AG09319 (cell line): ENCODE results near the gene TBC1D5.

Experiments
- DNase-seq: peaks from one replicate; pipeline ENCODE4 v3.0.0-alpha.2; 2010; ENCODE audit warnings: low read depth; ENCODE audit errors: extremely low read depth
- CTCF ChIP-seq: IDR thresholded peaks from 2 replicates; pipeline ENCODE4 v1.5.1; 2011; ENCODE audit warnings: low read depth, mild to moderate bottlenecking, inconsistent platforms, low read length, moderate library complexity

Gene TBC1D5

DNA sequence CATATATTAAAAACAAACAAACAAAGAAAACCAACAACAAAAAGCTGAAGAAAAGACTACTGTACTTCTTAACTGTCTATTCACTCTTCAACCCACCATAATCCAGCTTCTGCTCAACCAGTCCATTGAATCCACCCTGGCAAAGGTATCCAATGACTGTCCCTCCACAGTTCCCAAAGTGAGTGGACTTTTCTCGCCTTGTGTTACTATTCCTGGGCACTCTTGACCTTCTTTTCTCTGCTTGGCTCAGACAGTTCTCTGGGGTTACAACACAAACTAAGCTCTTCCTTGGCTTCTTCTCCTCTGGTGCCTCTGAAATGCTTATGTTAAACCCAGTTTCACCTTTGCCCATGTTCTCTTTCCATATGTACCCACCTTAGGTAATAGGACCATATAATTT is 437.5 kb downstream of the TBC1D5 start:
- TF ChIP-seq CTCF: no peak

DNA sequence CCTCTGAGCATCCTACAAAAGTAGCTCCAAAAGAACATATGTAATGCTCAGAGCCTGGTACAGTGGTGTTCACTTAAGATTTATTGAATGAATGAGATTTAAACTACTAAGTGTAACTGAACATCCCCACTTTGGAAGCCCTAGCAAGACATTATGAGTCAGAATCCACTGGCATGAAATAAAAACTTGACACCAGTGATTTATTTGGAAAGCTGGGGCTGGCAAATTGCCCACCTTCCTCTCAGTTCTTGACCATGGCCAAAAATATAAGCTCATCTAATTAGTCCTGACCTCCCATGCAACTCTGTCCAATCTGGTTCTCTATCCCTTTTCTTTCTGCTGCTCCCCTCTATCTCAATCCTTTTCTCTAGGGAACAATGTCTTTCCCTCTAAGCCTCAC is 439.7 kb downstream of the TBC1D5 start:
- TF ChIP-seq CTCF: no peak
- DNase-seq: peak; percentile 57

More for the DNA sequence above, 437.5 kb downstream of the TBC1D5 start:
- DNase-seq: no peak

DNA sequence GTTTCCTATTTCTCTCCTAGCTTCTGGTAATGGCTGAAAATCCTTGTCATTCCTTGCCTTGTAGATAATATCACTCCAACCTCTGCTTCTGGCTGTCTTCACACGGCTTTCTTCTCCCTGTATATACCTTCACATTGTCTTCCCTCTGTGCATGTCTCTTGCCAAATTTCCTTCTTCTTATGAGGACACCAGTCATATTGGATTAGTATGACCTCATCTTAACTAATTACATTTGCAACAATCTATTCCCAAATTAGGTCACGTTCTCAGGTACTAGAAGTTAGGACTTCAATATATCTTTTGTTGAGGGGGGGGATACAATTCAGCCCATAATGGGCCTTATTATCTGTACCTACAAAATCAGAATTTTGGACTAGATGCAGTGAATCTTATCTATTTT is 440.3 kb downstream of the TBC1D5 start:
- TF ChIP-seq CTCF: no peak
- DNase-seq: no peak

GRCh38 chr3:17301271-17301670 is 441.2 kb downstream of the TBC1D5 start:
- DNase-seq: no peak
- no peak for TF ChIP-seq CTCF

- no peak for TF ChIP-seq CTCF
These were observed 442.0 kb downstream of the TBC1D5 start for GRCh38 chr3:17300441-17300840.

GRCh38 chr3:17298038-17298437 is 444.4 kb downstream of the TBC1D5 start:
- no peak for DNase-seq
- TF ChIP-seq CTCF: no peak

More at GRCh38 chr3:17300441-17300840, 442.0 kb downstream of the TBC1D5 start:
- DNase-seq: no peak

GRCh38 chr3:17292556-17292955 is 449.9 kb downstream of the TBC1D5 start:
- no peak for TF ChIP-seq CTCF
- no peak for DNase-seq

GRCh38 chr3:17290894-17291293 is 451.5 kb downstream of the TBC1D5 start:
- no peak for TF ChIP-seq CTCF
- DNase-seq: no peak
